ENCODE results near the gene IL4R. TPM values are rescaled to one million over a fixed set of nuclear protein-coding genes. Genes with fewer than 3 reads are reported as not detected.

Gene IL4R
- total and polyA plus RNA-seq, 10 of the 15 experiments (the other 5 are each of a cell fraction or from before 2014, with no cell fraction given) = 2.6 to 70.4 (median 36.6) TPM

- no peak for TF ChIP-seq MLLT1 (IDR thresholded peaks at IDR 0.05)
- TF ChIP-seq TCF7 (IDR thresholded peaks at IDR 0.05; ENCODE audit: borderline replicate concordance) = no peak
- TF ChIP-seq YBX1 (IDR thresholded peaks at IDR 0.05) = no peak
- peak; percentile 50; the same call in 1 of the 2 replicates for TF ChIP-seq RAD21 (IDR thresholded peaks at IDR 0.05; ENCODE audit: insufficient read depth, low read depth, low read length)
Measured at GRCh38 chr16:27355610-27356009, 41.8 kb downstream of the IL4R start (continued).

- Histone ChIP-seq H3K4me1 (ENCODE audit: control insufficient read depth, insufficient read depth, low read length) (no peaks in the 10 kb centered on the region), H3K9ac (ENCODE audit: control insufficient read depth, insufficient read depth, low read length) (no peak overlapping the region), H4K20me1 (ENCODE audit: control insufficient read depth, insufficient read depth) (no peaks in the 10 kb centered on the region), H3K9me3 (replicated peaks; ENCODE audit: control insufficient read depth, insufficient read depth, low read length) (no peaks in the 10 kb centered on the region; the same call in 2 of the 3 replicates), H3K79me2 (ENCODE audit: control insufficient read depth, insufficient read depth, low read length) (no peaks in the 10 kb centered on the region), H3K36me3 (ENCODE audit: control insufficient read depth in 2 of 2, insufficient read depth in 2 of 2, low read length in 1 of 2) (peaks cover 6 to 37% of the 10 kb centered on the region in 2 experiments; a peak in 3 of 4 replicates), H3K27me3 (replicated peaks in 1 of 2; ENCODE audit: control insufficient read depth in 2 of 2, insufficient read depth in 2 of 2, low read length in 1 of 2) (no peaks in the 10 kb centered on the region), H3K4me3 (no peak overlapping the region), H3K4me2 (ENCODE audit: control insufficient read depth, insufficient read depth) (no peak overlapping the region), H3K27ac (ENCODE audit: control insufficient read depth, insufficient read depth) (no peak overlapping the region), H2AFZ (ENCODE audit: control insufficient read depth, low read depth, low read length) (no peak overlapping the region)
- ChIA-PET RAD21 (ENCODE audit: unreplicated experiment) (interaction anchor here (0.6 to 2.6 kb wide), 6 partner anchors 11 to 177 kb away, joined by 3 to 7 read pairs (median 5); no protein-coding TSS in a partner anchor), SMC1A (ENCODE audit: uncharacterized antibody, unreplicated experiment) (interaction anchor here (0.8 to 1.8 kb wide), 5 partner anchors 12 to 178 kb away, joined by 3 to 4 read pairs (median 3); no protein-coding TSS in a partner anchor), POLR2A (interaction anchor here (1.5 kb wide), 1 partner anchor 9 kb away, joined by 8 read pairs; no protein-coding TSS in a partner anchor), CTCF (interaction anchor here (1.1 to 3.7 kb wide), 4 partner anchors 9 to 178 kb away, joined by 3 to 35 read pairs (median 8); no protein-coding TSS in a partner anchor)
- TF ChIP-seq SRF (IDR thresholded peaks at IDR 0.05; ENCODE audit: low read depth in 2 of 2, low read length in 2 of 2) (no peak), BCLAF1 (IDR thresholded peaks at IDR 0.05) (no peak), MYB (IDR thresholded peaks at IDR 0.05; ENCODE audit: borderline replicate concordance, low read depth, low read length) (no peak)
- FAIRE-seq = no peak
- in situ Hi-C loops (cut with MboI) (loop anchor here (25.0 kb wide), 1 partner anchor 1519 kb away; no protein-coding TSS in a partner anchor), intact Hi-C loops (cut with micrococcal nuclease; ENCODE audit: unreplicated experiment) (no loop called here)
- no peak for ATAC-seq
- 96% methylated on average over 4 of the region's 4 CpGs for WGBS (ENCODE audit: insufficient coverage, insufficient replicate concordance, low lambda C conversion rate, missing lambda C conversion rate)
- no TSS peak for BruUV-seq (replicated peaks)
- DNase-seq (ENCODE audit: low read depth, low spot score) = no peak
Measured at GRCh38 chr16:27356794-27357193, 43.0 kb downstream of the IL4R start.
